Keratinocyte (primary cell): ENCODE measurements around the gene SAMD11.

Experiments used
- CTCF ChIP-seq, 3 experiments: IDR thresholded peaks in 1 of 3; conservative IDR thresholded peaks in 1 of 3; optimal IDR thresholded peaks in 1 of 3; 2 replicates in 2 of 3; 3 replicates in 1 of 3; pipeline versions ENCODE3 to v1.5.1; 2011; ENCODE audit warnings: low read length in 3 of 3, mild to moderate bottlenecking in 3 of 3, moderate library complexity in 2 of 3, control low read depth in 1 of 3, inconsistent platforms in 1 of 3; ENCODE audit not compliant: insufficient read depth in 2 of 3; ENCODE audit errors: extremely low read depth in 1 of 3
- EZH2 ChIP-seq: IDR thresholded peaks from one replicate; pipeline ENCODE4 v1.6.1; 2012; ENCODE audit warnings: inconsistent platforms, mild to moderate bottlenecking, low read length, moderate library complexity

GRCh38 chr1:972726-973458, 49.2 kb downstream of the SAMD11 start:
- TF ChIP-seq CTCF (optimal IDR thresholded peaks at IDR 0.05 in 1 of 3, IDR thresholded peaks at IDR 0.05 in 1 of 3, conservative IDR thresholded peaks at IDR 0.05 in 1 of 3; ENCODE audit: extremely low read depth in 1 of 3, insufficient read depth in 2 of 3, low read length in 3 of 3): no peak
- no peak for TF ChIP-seq EZH2
